ENCODE results near the gene APOE. TPM values are rescaled to one million over a fixed set of nuclear protein-coding genes. Genes with fewer than 3 reads are reported as not detected.

APOE gene
- total and polyA plus RNA-seq, 2 of the 13 experiments (the other 11 are each of a cell fraction or from before 2014, with no cell fraction given), result 1,328 to 1,470 TPM

DNA sequence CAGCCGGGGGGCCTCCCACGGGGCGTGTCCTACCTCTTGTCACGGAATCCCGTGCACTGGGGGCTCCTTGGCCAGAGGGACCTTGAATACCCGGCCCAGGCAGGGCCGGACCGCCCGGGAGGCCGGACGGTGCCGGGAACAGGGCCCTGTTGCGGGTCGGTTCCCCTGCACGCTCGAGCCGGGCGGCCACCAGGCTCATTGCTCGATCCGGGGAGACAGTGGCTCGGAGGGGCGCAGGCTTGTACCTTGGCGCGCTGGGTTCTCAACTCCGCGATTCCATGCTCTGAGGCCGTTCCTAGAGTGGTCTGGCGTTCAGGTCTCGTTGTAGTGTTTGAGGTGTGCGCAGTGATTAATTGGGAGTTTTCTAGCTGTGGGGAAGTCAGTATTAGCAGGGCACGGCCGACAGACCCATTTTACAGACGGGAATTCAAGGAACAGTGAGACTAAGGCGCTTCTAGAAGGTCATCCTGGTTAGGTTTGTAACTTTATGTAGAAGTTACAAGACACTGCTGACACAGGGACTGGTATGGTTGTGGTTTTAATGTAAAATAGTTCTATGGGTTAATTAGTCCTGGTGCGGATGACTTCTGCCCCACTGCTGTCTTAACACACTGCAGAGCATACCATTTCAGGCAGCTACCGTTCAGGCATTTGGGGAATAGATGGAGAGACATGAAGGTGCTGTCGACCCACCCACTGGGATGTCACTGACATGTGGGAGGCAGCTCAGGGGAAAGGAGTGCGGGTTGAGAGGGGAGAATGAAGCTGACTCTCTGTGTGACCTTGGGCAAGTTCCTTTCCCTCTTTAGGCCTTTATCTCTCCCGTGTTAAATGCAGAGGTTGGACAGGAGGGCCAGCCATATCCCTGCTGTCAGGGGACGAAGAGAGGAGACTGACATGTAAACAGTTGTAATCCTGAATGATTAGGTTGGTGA is 50.2 kb downstream of the APOE start (continued):
- TF ChIP-seq ZFY (CRISPR knock-in tag; IDR thresholded peaks at IDR 0.05) (peak; percentile 73), ZNF562 (CRISPR knock-in tag; IDR thresholded peaks at IDR 0.05; ENCODE audit: borderline replicate concordance) (no peak), ZNF274 (CRISPR knock-in tag; IDR thresholded peaks at IDR 0.05) (no peak), SAP130 (CRISPR knock-in tag; IDR thresholded peaks at IDR 0.05; ENCODE audit: low read depth) (no peak; the same call in none of the 2 replicates), PPARG (CRISPR knock-in tag; conservative IDR thresholded peaks at IDR 0.05) (no peak), MTF1 (CRISPR knock-in tag; IDR thresholded peaks at IDR 0.05) (no peak), ATM (IDR thresholded peaks at IDR 0.05; ENCODE audit: borderline replicate concordance) (no peak), ZNF629 (CRISPR knock-in tag; conservative IDR thresholded peaks at IDR 0.05) (peak; percentile 91), DNMT3B (CRISPR knock-in tag; conservative IDR thresholded peaks at IDR 0.05) (no peak), TSC22D2 (CRISPR knock-in tag; IDR thresholded peaks at IDR 0.05; ENCODE audit: borderline replicate concordance) (no peak), ZNF30 (CRISPR knock-in tag; IDR thresholded peaks at IDR 0.05) (no peak), ZNF510 (CRISPR knock-in tag; IDR thresholded peaks at IDR 0.05; ENCODE audit: low read depth) (no peak), JUNB (CRISPR knock-in tag; IDR thresholded peaks at IDR 0.05; ENCODE audit: borderline replicate concordance) (0 out of 2 replicates have a peak, but pooled peaks have one; percentile 33), PTBP1 (IDR thresholded peaks at IDR 0.05; ENCODE audit: low read depth, low read length, poor library complexity, severe bottlenecking) (no peak), ZUFSP (CRISPR knock-in tag; IDR thresholded peaks at IDR 0.05; ENCODE audit: borderline replicate concordance) (no peak), ZNF768 (CRISPR knock-in tag; IDR thresholded peaks at IDR 0.05) (peak; percentile 3; the same call in 1 of the 2 replicates), SP1 (IDR thresholded peaks at IDR 0.05) (no peak), SP1 (CRISPR knock-in tag; IDR thresholded peaks at IDR 0.05) (no peak), ZIK1 (CRISPR knock-in tag; IDR thresholded peaks at IDR 0.05; ENCODE audit: borderline replicate concordance, low read depth) (no peak), ZNF572 (CRISPR knock-in tag; IDR thresholded peaks at IDR 0.05) (no peak), ADNP (CRISPR knock-in tag; IDR thresholded peaks at IDR 0.05) (no peak), SNAI1 (CRISPR knock-in tag; IDR thresholded peaks at IDR 0.05; ENCODE audit: borderline replicate concordance) (no peak), NFE2L1 (CRISPR knock-in tag; IDR thresholded peaks at IDR 0.05; ENCODE audit: borderline replicate concordance) (no peak), ZNF773 (CRISPR knock-in tag; IDR thresholded peaks at IDR 0.05; ENCODE audit: borderline replicate concordance) (no peak), ZNF597 (CRISPR knock-in tag; IDR thresholded peaks at IDR 0.05) (no peak), TBP (CRISPR knock-in tag; IDR thresholded peaks at IDR 0.05) (no peak), POLR2A (IDR thresholded peaks at IDR 0.05; ENCODE audit: insufficient read depth in 1 of 2, low read depth in 2 of 2, low read length in 2 of 2) (peak in 1 of 2 experiments; percentile 44; a peak in 1 of 4 replicates), ZNF782 (CRISPR knock-in tag; IDR thresholded peaks at IDR 0.05; ENCODE audit: borderline replicate concordance) (no peak; the same call in 1 of the 2 replicates), RBFOX2 (IDR thresholded peaks at IDR 0.05; ENCODE audit: low read depth, low read length) (peak; percentile 22; the same call in 1 of the 2 replicates)
- TF ChIP-seq, protein P1, sequence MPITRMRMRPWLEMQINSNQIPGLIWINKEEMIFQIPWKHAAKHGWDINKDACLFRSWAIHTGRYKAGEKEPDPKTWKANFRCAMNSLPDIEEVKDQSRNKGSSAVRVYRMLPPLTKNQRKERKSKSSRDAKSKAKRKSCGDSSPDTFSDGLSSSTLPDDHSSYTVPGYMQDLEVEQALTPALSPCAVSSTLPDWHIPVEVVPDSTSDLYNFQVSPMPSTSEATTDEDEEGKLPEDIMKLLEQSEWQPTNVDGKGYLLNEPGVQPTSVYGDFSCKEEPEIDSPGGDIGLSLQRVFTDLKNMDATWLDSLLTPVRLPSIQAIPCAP (CRISPR knock-in tag; IDR thresholded peaks at IDR 0.05; ENCODE audit: low read depth), result no peak

All from HepG2 (cell line).